GM20000 (cell line): ENCODE results near the gene SREBF1.

Experiments used
- DNase-seq: peaks from one replicate; pipeline ENCODE4 v3.0.0; 2012; ENCODE audit warnings: low spot score
- CTCF ChIP-seq: IDR thresholded peaks from 2 replicates; pipeline ENCODE4 v1.5.1; 2012; ENCODE audit warnings: mild to moderate bottlenecking, control low read depth; ENCODE audit errors: extremely low read depth, missing control alignments

SREBF1 gene

GRCh38 chr17:17770632-17771044, 66.1 kb downstream of the SREBF1 start:
- DNase-seq = no peak
- no peak for TF ChIP-seq CTCF

- TF ChIP-seq CTCF = no peak
- no peak for DNase-seq
Measured at GRCh38 chr17:17769869-17770631, 66.7 kb downstream of the SREBF1 start.

GRCh38 chr17:17768424-17769088, 68.2 kb downstream of the SREBF1 start:
- no peak for DNase-seq
- TF ChIP-seq CTCF = no peak

GRCh38 chr17:17767887-17768418, 68.8 kb downstream of the SREBF1 start:
- no peak for DNase-seq
- no peak for TF ChIP-seq CTCF

GRCh38 chr17:17767154-17767869, 69.5 kb downstream of the SREBF1 start:
- TF ChIP-seq CTCF = no peak
- no peak for DNase-seq

- TF ChIP-seq CTCF = no peak
- no peak for DNase-seq
Measured at GRCh38 chr17:17766744-17767120, 70.1 kb downstream of the SREBF1 start.
